Right lung (tissue), 5 donors: Measurements from ENCODE around the gene SRD5A1. TPM values are rescaled to one million over a fixed set of nuclear protein-coding genes. Genes with fewer than 3 reads are reported as not detected.

Experiments
- DNase-seq, 2 donors: peaks; one replicate each; pipeline ENCODE4 v3.0.0-alpha.2; 2013
- polyA plus RNA-seq, 5 donors: library from polyadenylated mRNA; unstranded; fragments of 120-200 nt; gene quantifications; one replicate each; pipeline versions ENCODE4 v1.2.1 to v1.2.3, GENCODE V29; 2013; ENCODE audit warnings: inconsistent platforms in 1 of 5, low replicate concordance in 1 of 5; ENCODE audit not compliant: insufficient read length in 5 of 5, insufficient read depth in 1 of 5

SRD5A1 gene
- polyA plus RNA-seq, 5 donors: 10.4 to 15.8 (median 10.9) TPM

DNA sequence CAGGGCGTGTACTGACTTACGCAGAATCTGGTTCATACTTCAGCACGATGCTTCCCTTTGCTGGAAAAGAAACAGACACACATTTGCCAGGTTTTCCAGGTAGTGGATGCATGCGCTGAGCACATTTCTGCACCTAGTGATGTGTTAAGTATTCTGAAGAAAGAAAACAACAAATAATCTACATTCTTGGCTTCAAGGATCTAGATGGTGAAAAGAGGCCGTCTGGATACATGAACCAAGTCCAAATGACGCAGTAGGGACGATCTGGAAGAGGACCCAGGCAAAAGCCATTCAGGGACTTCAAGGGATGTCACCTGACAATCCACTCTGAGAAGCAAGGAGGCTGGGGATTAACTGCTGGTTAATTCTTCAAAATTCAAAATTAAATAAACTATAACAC, 30.8 kb upstream of the SRD5A1 start:
- DNase-seq: no peak

DNA sequence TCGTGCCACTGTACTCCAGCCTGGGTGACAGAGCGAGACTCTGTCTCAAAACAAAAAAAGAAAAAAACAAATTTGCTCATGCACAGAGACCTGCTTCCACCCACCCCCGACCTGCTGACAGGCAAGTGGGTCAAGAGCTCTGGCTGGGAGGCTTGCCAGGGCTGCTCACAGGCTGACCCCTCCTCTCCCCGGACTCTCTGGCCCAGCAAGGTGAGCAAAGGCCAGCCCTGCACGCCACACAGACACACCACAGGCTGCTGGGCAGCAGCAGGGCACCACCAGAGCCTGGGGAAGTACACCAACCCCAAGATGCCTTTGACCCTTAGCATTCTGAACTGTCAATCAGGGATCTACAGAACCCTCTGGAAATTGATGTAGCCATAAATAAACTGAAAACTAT, 29.6 kb upstream of the SRD5A1 start:
- no peak for DNase-seq

DNA sequence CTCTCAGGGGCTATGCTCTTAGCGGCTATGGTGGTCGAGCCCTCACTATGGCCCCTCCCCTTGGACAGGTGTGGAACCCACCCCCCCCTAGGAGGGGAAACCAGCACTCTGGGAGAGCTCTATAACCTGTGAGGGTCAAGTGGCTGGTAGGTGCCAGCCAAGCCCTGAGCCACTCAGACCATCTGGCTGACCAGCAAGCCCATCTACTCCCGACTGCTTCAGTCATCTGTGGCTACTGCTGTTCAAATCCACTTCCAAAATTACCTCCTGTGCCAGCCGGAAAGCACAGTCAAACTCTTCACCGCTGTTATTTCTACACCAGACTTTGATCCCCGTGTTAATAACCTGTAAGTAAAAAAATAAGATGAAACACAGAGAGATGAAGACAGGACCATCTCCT, 28.9 kb upstream of the SRD5A1 start:
- DNase-seq: no peak

DNA sequence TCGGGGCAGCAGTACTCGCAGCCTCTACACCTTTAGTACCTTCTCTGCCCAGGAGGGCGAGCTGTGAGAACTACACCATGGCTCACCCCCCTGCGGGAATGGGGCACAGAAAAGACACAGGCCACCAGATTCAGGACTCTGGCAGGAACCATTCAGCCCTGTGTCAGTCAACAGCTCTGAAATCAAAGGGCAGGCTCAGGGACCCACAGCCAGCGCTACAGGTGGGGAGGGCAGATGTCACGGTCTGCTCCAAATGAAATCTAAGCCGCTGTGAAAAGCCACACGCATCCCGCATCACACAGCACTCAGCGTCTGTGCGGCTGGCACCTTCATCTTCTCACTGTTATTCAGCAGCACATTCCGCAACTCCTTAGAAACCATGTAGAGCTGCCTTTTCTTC, 28.3 kb upstream of the SRD5A1 start:
- no peak for DNase-seq

DNA sequence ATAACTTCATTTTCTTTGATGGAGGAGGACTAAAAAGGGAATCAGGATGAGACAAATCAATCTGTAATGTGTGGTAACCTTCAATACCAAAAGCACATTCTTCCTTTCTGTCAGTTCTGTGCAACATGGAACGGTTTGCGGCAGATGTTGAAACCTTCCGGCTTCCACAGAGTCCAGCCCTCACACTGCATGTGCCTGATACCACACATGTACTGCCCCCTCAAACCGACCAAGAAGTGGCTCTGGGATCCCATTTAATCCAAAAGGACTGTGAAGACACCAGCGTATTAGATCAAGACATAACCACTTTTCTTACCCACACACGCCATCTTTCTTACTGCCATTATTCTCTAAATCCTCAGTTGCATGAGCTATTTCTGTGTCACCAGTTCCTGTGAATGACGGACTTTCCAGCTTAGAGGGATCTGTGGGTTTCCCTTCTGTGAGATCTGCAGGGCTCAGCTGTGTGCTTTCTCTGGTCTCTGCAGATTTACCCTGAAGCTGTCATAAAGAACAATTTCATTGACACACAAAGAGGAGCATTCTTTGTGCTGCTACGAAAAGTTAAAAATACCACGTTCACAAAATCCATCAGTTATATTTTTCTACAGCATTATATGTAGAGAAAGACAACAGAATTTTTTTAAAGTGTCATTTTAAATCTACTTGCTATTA, 26.2 kb upstream of the SRD5A1 start:
- DNase-seq: no peak

DNA sequence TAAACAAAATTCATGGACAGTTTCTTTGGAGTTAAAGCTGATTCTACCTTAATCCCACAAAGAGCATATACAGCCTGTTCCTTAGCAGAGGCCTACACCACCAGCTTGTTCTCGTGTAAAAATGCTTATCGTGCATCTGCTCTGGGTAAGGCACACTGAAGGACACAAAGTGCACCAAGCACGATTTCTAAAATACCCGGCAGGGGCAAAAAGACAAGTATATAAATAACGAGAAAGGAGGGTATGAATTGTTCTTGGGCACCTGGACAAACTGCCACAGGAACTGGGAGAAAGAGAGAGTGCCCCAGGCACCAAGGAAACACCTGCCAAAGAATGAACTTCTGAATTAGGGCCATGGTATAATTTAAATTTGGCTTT, 25.7 kb upstream of the SRD5A1 start:
- no peak for DNase-seq

DNA sequence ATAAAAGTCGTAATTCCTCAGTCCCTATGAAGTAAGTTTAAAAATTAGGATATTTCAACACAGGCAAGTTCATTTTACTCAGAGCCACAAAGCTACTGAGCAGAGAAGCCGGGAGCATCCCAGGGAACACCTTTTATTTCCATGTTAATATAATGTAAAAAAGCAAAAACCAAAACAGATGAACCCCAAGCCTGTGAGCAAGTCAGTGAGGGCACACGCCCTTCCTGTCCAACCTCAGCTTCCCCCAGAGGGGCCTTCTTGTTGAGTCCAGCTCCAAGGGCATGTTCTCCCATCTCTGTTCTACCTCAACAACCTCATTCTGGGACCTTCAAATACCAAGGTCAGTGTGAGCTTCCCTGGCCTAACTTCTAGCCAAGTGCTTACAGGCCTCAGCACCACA, 25.2 kb upstream of the SRD5A1 start:
- DNase-seq: no peak

DNA sequence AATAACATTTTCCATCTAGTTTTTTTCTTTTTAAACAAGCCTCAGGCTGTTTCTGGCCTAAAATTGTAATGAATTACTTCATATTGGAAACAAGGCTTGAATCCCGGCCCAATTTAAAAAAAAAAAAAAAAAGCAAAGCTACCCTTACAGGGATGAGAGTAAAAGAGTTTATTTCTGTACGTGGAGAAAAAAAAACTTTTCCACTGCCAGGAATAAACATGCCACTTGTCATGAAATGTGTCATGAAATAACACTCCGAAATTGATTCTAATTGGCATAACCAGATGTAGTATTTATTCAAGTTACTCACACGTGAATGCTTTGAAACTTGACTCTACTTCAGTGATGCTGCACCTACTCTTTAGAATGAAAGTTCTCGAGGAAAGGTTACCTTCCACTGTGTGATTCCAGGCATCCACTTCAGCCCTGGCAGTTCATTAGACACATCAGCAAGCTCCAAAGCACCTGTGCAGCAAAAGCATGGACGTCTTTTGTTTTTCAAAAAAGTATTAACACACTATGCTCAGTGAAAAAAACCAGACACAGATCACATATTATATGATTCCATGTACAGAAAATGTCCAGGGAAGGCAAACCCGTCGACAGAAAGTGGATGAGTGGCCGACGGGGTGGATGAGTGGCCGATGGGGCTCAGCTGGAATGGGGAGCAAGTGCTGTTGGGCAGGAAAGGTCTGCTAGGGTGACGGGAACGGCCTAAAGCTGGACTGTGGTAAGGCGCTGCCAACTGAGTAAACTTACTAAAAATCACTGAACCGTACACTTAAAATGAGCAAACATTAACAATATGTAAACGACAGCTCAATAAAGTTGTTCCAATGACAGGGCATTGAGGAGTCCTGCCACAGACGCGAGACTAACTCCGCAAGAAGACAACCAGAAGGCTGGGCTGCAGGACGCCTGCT, 21.6 kb upstream of the SRD5A1 start:
- no peak for DNase-seq

DNA sequence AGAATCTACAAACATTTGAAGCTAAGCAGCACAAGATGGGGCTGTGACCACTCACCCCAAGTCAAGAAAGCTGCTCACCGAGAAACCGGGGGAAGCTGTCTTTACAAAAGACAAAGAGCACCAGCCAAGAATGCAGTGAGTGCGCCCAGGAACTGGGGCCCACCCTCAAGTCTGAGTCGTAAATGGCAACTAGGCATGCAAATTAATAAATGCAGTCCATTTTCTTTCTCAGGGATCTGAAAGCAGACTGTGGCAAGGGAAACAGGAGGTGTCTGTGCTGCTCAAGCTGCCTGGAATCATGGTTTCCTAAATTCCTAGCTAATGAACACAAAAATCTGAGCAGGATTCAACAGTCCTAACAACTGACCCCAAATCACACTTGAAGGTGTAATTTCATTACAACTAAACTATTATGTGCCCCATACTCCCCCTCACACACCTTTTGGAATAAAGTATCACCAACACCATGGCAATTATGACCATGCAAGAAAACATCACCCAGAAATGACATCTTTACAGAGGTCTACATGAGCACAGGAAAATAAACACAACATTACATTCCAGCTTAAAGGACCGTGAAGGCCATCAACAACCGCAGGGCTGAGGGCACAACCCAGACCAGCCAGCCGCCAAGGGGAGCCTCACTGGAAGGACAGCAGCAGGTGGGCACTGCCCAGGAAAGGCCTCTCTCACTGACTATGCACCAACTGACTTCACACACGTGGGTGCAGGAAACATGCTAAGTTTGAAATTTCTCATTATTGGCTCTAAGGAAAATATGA, 18.0 kb upstream of the SRD5A1 start:
- DNase-seq: no peak

DNA sequence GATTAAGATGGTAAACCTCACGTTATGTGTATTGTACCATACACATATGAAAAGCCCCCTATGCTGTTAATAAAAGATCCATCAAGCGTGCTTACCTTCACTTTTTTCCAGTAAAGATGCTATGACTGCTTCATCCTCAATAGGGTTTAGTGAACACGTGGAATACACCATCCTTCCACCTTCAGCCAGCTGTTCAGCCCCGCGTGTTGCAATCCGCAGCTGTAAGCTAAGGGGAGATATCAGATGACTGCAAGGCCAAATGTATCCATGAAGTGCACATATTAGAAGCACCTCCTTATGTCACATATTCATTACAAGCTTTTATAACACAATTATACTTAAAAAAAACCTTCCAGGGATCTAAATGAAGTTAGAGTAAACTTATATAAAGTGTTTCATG, 16.6 kb upstream of the SRD5A1 start:
- DNase-seq: no peak

DNA sequence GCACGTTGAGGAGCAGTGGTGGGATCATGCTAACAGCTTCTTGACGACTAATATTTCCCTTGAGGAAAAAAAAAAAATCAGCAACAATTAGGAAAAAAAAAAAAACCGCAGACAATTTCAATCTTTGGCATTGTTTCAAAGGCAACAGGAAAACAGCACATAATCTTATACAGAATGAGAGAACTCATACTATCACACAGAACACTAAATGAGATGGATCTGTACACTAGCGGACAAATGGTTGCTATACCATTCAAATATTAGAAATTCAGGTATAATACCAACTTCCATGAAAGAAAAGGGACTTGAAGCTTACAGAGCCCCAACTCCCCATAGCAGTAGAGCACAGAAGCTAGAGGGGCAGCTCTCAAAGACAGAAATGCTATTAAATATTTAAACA, 10.0 kb upstream of the SRD5A1 start:
- no peak for DNase-seq

DNA sequence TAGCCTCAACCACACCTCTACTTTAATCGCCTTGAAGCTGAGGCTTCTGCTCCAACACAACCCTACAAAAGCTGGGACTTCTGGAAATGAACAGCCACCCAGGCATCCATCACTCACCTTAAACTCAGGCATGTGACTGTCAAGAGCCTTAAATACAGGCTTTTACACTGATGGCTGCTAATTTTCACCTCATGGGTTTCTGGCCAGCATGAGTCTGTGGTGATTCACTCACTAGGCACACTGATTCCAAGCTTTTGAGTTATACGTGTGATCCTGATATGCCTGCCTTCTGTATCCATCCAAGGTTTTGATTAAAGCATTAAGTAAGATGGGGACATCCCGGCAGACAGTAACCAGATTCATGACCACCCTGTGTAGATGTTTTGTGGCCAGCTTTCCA, 9.3 kb upstream of the SRD5A1 start:
- no peak for DNase-seq

DNA sequence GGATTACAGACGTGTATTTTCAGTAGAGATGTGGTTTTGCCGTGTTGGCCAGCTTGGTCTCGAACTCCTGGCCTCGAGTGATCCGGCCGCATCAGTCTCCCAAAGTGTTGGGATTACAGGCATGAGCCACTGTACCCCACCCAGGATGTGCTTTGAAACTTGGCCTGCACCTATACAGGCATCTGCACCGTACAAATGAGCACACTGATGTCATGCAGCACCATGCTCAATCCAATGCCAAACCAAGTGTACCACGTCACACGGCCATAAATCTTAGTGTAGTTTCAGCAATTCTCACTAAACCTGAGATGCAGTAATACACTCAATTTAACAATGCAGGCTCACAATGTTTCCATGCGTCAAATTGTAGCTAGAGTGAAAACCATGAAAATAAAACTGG, 6.7 kb upstream of the SRD5A1 start:
- no peak for DNase-seq

DNA sequence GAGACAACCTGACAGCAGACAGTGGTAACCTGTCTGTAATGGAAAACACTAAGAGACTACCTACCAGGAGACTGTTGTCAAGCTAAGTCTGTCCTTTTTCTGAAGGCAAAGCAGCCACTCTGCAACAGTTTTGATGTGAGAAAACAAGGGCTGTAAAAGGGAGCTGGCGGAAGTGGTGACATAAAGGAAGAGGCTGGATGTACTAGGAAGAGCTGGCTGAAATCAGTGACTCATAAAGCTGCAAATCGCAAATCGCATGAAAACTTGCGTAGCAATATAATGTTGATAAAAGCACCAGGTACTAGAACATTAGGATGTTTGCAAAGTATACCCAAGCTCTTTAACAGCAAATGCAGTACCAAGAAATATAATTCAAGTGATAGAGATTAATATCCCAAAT, 1.8 kb upstream of the SRD5A1 start:
- no peak for DNase-seq

DNA sequence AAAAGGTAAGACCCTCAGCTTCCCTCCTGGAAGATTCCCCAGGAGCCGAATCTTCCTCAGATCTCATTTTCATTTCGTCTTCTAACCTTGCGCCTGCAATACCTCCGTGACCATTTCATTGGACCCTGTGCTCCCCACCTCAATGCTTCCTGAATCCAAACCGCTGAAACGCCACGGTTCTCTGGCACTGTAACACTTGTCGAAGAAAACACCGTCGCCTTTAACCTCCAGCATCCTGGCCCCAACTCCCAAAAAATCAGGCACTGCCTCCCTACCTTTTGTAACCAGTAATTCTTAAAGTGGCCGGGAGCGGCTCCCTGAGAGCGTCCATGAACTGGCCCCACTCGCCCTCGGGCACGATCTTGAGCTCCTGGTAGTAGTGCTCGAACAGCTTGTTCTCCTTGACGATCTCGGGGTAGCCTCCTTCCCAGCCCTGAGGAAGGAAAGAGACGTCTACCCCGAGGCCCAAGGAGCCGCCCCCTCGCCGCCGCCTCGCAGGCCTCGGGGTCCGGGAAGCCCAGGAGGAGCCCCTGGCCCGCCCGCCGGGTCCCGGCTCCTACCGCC, 834 bp upstream of the SRD5A1 start:
- DNase-seq: no peak

DNA sequence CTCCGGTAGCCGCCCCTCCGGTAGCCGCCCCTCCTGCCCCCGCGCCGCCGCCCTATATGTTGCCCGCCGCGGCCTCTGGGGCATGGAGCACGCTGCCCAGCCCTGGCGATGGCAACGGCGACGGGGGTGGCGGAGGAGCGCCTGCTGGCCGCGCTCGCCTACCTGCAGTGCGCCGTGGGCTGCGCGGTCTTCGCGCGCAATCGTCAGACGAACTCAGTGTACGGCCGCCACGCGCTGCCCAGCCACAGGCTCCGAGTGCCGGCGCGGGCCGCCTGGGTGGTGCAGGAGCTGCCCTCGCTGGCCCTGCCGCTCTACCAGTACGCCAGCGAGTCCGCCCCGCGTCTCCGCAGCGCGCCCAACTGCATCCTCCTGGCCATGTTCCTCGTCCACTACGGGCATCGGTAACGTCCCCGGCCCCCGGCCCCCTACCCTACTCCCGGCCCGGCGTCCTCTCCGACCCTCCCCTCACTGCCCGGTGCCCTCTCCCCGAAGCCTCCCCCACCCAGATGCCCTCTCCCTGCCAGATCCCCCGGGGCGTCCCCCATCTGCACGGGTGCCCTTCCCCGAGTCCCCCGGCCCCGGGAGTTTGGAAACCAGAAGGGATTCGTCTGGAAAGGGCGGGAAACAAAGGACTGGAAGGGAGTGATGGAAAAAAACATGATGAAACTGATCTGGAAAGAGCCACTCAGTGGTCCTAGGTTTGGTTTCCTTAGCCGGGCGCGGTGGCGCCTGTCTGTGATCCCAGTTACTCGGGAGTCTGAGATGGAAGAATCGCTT, 417 bp downstream of the SRD5A1 start:
- peak in 1 of 2 donors; percentile 8 for DNase-seq

DNA sequence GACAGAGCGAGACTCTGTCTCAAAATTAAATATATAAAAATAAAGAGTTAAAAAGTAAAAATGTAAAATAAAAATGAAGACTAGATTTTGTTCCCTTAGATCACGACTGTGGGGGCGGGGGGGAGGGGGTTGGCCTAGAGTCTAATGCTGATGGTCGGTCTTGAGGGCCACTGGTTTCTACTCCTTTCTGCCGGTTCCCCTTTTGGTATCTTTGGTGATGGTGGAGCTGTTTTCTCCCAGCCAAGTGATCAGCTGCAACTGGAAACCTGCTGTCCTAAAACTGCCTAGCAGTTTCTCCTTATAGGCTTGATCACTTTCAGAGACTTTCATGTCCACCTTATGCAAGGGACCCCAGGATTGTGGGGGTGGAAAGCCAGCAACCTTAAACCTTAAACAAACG, 1.1 kb downstream of the SRD5A1 start:
- no peak for DNase-seq

DNA sequence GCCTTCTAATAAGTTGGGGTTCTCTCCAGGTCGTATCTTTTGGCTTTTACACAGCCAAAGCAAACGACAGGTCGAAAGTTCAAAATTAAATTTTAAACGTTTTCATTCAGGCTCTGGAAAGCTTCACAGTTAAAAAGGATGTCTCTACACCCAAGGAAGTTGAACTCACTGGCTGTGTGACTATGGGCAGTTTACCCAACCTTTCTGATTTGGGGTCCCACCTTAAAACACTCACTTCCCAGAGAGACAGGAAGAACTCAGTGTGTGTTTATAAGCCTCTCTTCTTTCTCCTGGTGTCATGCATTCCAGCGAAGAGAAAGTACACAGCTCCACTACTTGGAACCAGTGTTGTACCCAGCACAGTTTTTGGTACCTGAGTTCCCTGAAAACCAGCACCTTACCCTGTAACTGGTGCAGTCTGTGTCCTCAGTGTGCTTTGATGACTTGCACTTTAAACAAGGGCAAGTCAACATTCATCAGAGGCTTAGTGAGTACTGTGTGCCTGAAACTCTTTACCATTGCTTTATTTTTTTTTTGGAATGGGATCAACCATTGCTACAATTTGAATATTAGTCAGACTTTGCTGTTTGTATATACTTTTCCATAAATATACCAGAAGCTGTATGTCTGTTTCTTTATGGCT, 1.7 kb downstream of the SRD5A1 start:
- DNase-seq: no peak

DNA sequence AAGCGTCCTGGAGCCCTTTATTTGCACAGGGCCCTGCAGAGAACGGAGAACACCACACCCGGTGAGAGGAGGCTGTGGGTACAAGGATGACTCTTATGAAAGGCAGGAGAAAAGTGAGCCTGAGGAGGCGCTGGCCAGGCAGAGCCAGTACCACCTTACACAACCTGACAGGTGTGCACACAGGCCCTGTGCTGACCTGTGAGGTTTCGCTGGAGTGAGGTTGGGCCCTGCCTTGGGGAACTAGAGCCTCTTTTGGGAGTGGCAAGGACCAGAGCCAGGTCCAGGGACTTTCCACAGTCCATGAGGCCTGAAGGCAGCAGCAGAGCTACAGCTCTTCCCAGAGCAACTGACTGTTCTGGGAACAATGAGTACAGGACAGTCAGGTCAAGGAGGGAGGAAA, 3.1 kb downstream of the SRD5A1 start:
- no peak for DNase-seq

DNA sequence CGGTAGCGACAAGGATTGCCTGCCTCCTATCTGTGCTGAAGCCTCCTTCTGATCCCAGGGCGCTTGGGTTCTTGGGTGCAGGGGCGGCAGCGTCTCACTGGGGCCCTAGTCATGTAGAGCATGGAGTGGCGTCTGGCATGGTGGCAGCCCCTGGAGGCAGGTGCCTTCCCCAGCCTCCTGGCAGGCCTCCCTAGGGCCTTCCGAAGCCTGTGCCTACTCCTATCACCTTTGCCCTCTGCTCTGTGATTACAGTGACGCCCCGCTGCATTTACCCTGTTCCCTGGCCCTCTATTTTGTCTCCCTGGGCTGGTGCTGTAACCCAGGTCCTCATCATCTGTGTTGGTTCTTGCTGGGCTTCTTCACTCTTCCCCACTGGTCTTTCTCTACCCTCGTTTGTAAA, 3.8 kb downstream of the SRD5A1 start:
- DNase-seq: no peak

DNA sequence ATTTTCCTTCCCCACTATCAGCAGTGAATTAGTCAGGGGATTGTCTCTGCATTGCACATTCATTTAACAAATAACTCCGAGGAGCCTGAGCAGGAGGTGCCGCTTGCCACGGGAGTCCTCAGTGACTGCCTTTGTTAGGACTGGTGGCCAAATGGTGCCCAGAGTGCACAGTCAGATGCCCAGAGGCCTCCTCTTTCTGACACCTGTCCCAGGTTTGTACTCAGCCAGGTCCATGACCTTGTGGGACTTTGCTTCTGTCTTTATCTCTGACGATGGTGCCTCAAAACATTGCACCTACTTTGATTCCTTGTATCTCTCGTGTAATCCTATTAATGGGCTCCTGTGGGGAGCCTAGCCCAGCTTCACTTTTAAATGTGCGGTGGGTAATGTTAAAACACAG, 4.3 kb downstream of the SRD5A1 start:
- DNase-seq: no peak
